GM21723 (cell line): Measurements from ENCODE around the gene SORCS2.

ENCODE experiments used
- ATAC-seq: cut with Tn5 transposase; IDR thresholded peaks from one replicate; pipeline ENCODE4 v1.9.1; 2021; ENCODE audit warnings: mild to moderate bottlenecking, moderate library complexity; ENCODE audit not compliant: unreplicated experiment

Gene SORCS2

GRCh38 chr4:7487502-7487901 lies 295.2 kb downstream of the SORCS2 start:
- no peak for ATAC-seq

GRCh38 chr4:7487998-7488671 lies 295.8 kb downstream of the SORCS2 start:
- ATAC-seq: no peak

- no peak for ATAC-seq
These were observed 299.6 kb downstream of the SORCS2 start for GRCh38 chr4:7491915-7492314.

- no peak for ATAC-seq
These were observed 306.3 kb downstream of the SORCS2 start for GRCh38 chr4:7498446-7499200.

- no peak for ATAC-seq
These were observed 307.3 kb downstream of the SORCS2 start for GRCh38 chr4:7499661-7500060.

- ATAC-seq: no peak
These were observed 308.1 kb downstream of the SORCS2 start for GRCh38 chr4:7500404-7500803.

- ATAC-seq: no peak
These were observed 309.0 kb downstream of the SORCS2 start for GRCh38 chr4:7501314-7501713.

GRCh38 chr4:7501873-7502272 lies 309.5 kb downstream of the SORCS2 start:
- no peak for ATAC-seq

GRCh38 chr4:7503559-7504249 lies 311.4 kb downstream of the SORCS2 start:
- ATAC-seq: no peak

GRCh38 chr4:7505116-7505900 lies 313.0 kb downstream of the SORCS2 start:
- no peak for ATAC-seq

- ATAC-seq: no peak
These were observed 313.8 kb downstream of the SORCS2 start for GRCh38 chr4:7506119-7506518.

- ATAC-seq: no peak
These were observed 314.2 kb downstream of the SORCS2 start for GRCh38 chr4:7506572-7506971.

- ATAC-seq: no peak
These were observed 315.0 kb downstream of the SORCS2 start for GRCh38 chr4:7507381-7507780.

GRCh38 chr4:7510066-7510465 lies 317.7 kb downstream of the SORCS2 start:
- ATAC-seq: no peak

GRCh38 chr4:7510538-7510937 lies 318.2 kb downstream of the SORCS2 start:
- no peak for ATAC-seq

- no peak for ATAC-seq
These were observed 319.2 kb downstream of the SORCS2 start for GRCh38 chr4:7511525-7511924.

GRCh38 chr4:7512428-7512827 lies 320.1 kb downstream of the SORCS2 start:
- no peak for ATAC-seq

GRCh38 chr4:7512946-7513345 lies 320.6 kb downstream of the SORCS2 start:
- no peak for ATAC-seq

- no peak for ATAC-seq
These were observed 321.3 kb downstream of the SORCS2 start for GRCh38 chr4:7513671-7514070.

- ATAC-seq: no peak
These were observed 321.9 kb downstream of the SORCS2 start for GRCh38 chr4:7514281-7514680.

- ATAC-seq: no peak
These were observed 322.5 kb downstream of the SORCS2 start for GRCh38 chr4:7514789-7515188.
